SH-SY5Y (cell line): Measurements from ENCODE around the gene DNAJC15.

Experiments
- GATA2 ChIP-seq: IDR thresholded peaks from 2 replicates; pipeline ENCODE4 v1.6.1; 2011; ENCODE audit warnings: mild to moderate bottlenecking, low read depth, low read length
- GATA3 ChIP-seq: IDR thresholded peaks from 2 replicates; pipeline ENCODE4 v1.6.1; 2011; ENCODE audit warnings: low read depth, mild to moderate bottlenecking, low read length, moderate library complexity

DNA sequence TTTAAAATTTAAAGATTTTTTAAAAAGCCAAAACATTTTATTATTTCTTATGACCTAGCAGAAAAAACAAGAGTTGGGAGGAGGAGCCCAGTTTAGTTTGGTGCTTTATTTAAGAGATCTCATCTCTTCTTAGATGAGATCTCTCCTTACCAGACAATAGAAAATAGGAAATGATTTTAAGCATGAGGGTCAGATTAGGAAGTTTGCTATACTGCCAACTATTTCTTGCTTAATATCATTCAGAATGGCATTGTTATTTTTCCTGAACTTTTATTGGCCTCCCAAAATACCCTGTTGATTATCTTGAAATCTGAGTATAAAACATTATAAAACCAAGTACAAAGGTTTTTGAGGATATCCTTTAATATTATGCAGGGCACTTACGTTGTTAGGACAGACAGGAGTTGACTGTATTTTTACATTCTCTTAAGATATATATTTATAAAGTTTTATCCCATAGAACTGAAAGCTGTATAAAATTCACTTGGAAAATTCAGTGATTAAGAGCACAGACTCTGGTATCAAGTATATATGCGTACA is 56.1 kb downstream of the DNAJC15 start:
- TF ChIP-seq GATA2 (no peak), GATA3 (no peak)
